ENCODE results near the gene ITPR2. TPM values are rescaled to one million over a fixed set of nuclear protein-coding genes. Genes with fewer than 3 reads are reported as not detected.

Gene ITPR2
- total RNA-seq, 3 donors from 2014 or later (not counting 1 experiment from before 2014, with no cell fraction given) = 59.1 to 70.7 (median 68.2) TPM

GRCh38 chr12:26668847-26669246 lies 164.1 kb downstream of the ITPR2 start:
- H3K4me3 Mint-ChIP-seq = no peak overlapping the region
- no peaks in the 10 kb centered on the region for H3K9me3 ChIP-seq (ENCODE audit: control insufficient read depth, insufficient read depth, low read length)
- H3K4me1 ChIP-seq (ENCODE audit: control insufficient read depth, insufficient read depth, low read length) = no peaks in the 10 kb centered on the region
- H3K27me3 ChIP-seq (ENCODE audit: control insufficient read depth, insufficient read depth, low read length) = no peaks in the 10 kb centered on the region
- H3K4me1 Mint-ChIP-seq = peaks cover 0 to 5% of the 10 kb centered on the region in 2 donors
- H3K4me3 ChIP-seq (ENCODE audit: low read length) = no peak overlapping the region
- H3K27ac ChIP-seq (ENCODE audit: low read length) = no peak overlapping the region
- no peak for ATAC-seq
- 67% methylated on average over 3 of the region's 3 CpGs for WGBS (ENCODE audit: insufficient coverage)
- no peaks in the 10 kb centered on the region for H3K27me3 Mint-ChIP-seq (ENCODE audit: low read depth in 2 of 2)
- peaks cover 0 to 3% of the 10 kb centered on the region in 2 donors for H3K9me3 Mint-ChIP-seq
- no peaks in the 10 kb centered on the region for H3K36me3 Mint-ChIP-seq
- H3K27ac Mint-ChIP-seq = no peak overlapping the region
- no peak for TF ChIP-seq CTCF (IDR thresholded peaks at IDR 0.05)
- intact Hi-C loops (cut with micrococcal nuclease) = no loop called here
- no peak for DNase-seq
- peaks cover 12% of the 10 kb centered on the region for H3K36me3 ChIP-seq (ENCODE audit: control insufficient read depth, insufficient read depth, low read length)

GRCh38 chr12:26668230-26668629 lies 164.8 kb downstream of the ITPR2 start:
- no peaks in the 10 kb centered on the region for H3K36me3 Mint-ChIP-seq
- intact Hi-C loops (cut with micrococcal nuclease) = no loop called here
- no peaks in the 10 kb centered on the region for H3K27me3 Mint-ChIP-seq (ENCODE audit: low read depth in 2 of 2)
- H3K27ac ChIP-seq (ENCODE audit: low read length) = no peak overlapping the region
- ATAC-seq (no peak), DNase-seq (no peak)
- no peaks in the 10 kb centered on the region for H3K9me3 ChIP-seq (ENCODE audit: control insufficient read depth, insufficient read depth, low read length)
- TF ChIP-seq CTCF (IDR thresholded peaks at IDR 0.05) = no peak
- H3K27ac Mint-ChIP-seq = no peak overlapping the region
- no CpG with 5 or more reads among the region's 1 CpG for WGBS (ENCODE audit: insufficient coverage)
- H3K9me3 Mint-ChIP-seq = peaks cover 0 to 3% of the 10 kb centered on the region in 2 donors
- H3K27me3 ChIP-seq (ENCODE audit: control insufficient read depth, insufficient read depth, low read length) = no peaks in the 10 kb centered on the region
- H3K36me3 ChIP-seq (ENCODE audit: control insufficient read depth, insufficient read depth, low read length) = peaks cover 14% of the 10 kb centered on the region
- no peaks in the 10 kb centered on the region for H3K4me1 ChIP-seq (ENCODE audit: control insufficient read depth, insufficient read depth, low read length)
- peaks cover 0 to 7% of the 10 kb centered on the region in 2 donors for H3K4me1 Mint-ChIP-seq
- no peak overlapping the region for H3K4me3 Mint-ChIP-seq
- H3K4me3 ChIP-seq (ENCODE audit: low read length) = no peak overlapping the region

- no peak overlapping the region for H3K27ac ChIP-seq (ENCODE audit: low read length)
- WGBS (ENCODE audit: insufficient coverage) = 97% methylated on average over 5 of the region's 5 CpGs
- Mint-ChIP-seq H3K9me3 (no peaks in the 10 kb centered on the region), H3K27ac (no peak overlapping the region), H3K36me3 (no peaks in the 10 kb centered on the region), H3K27me3 (ENCODE audit: low read depth in 2 of 2) (no peaks in the 10 kb centered on the region), H3K4me1 (peaks cover 0 to 10% of the 10 kb centered on the region in 2 donors), H3K4me3 (no peak overlapping the region)
- H3K4me3 ChIP-seq (ENCODE audit: low read length) = no peak overlapping the region
- H3K27me3 ChIP-seq (ENCODE audit: control insufficient read depth, insufficient read depth, low read length) = no peaks in the 10 kb centered on the region
- peaks cover 17% of the 10 kb centered on the region for H3K36me3 ChIP-seq (ENCODE audit: control insufficient read depth, insufficient read depth, low read length)
- ATAC-seq (no peak), DNase-seq (no peak)
- no peaks in the 10 kb centered on the region for H3K4me1 ChIP-seq (ENCODE audit: control insufficient read depth, insufficient read depth, low read length)
- intact Hi-C loops (cut with micrococcal nuclease) = no loop called here
- H3K9me3 ChIP-seq (ENCODE audit: control insufficient read depth, insufficient read depth, low read length) = no peaks in the 10 kb centered on the region
- TF ChIP-seq CTCF (IDR thresholded peaks at IDR 0.05) = no peak
Observed at GRCh38 chr12:26666286-26666685, 166.7 kb downstream of the ITPR2 start.

- no peaks in the 10 kb centered on the region for H3K27me3 ChIP-seq (ENCODE audit: control insufficient read depth, insufficient read depth, low read length)
- H3K4me1 Mint-ChIP-seq = peaks cover 0 to 5% of the 10 kb centered on the region in 2 donors
- no peaks in the 10 kb centered on the region for H3K27me3 Mint-ChIP-seq (ENCODE audit: low read depth in 2 of 2)
- H3K27ac Mint-ChIP-seq = no peak overlapping the region
- no peaks in the 10 kb centered on the region for H3K4me1 ChIP-seq (ENCODE audit: control insufficient read depth, insufficient read depth, low read length)
- ATAC-seq = no peak
- intact Hi-C loops (cut with micrococcal nuclease) = no loop called here
- H3K9me3 ChIP-seq (ENCODE audit: control insufficient read depth, insufficient read depth, low read length) = no peaks in the 10 kb centered on the region
- no peak overlapping the region for H3K27ac ChIP-seq (ENCODE audit: low read length)
- H3K4me3 Mint-ChIP-seq = no peak overlapping the region
- no peak overlapping the region for H3K4me3 ChIP-seq (ENCODE audit: low read length)
- no peaks in the 10 kb centered on the region for H3K9me3 Mint-ChIP-seq
- peaks cover 11% of the 10 kb centered on the region for H3K36me3 Mint-ChIP-seq
- peaks cover 40% of the 10 kb centered on the region for H3K36me3 ChIP-seq (ENCODE audit: control insufficient read depth, insufficient read depth, low read length)
- no peak for DNase-seq
- TF ChIP-seq CTCF (IDR thresholded peaks at IDR 0.05) = no peak
- WGBS (ENCODE audit: insufficient coverage) = 91% methylated on average over 3 of the region's 3 CpGs
Observed at GRCh38 chr12:26661399-26661798, 171.6 kb downstream of the ITPR2 start.
